Adipocyte (in vitro differentiated cells): ENCODE results near the gene THRB.

Experiments
- DNase-seq: peaks from one replicate; pipeline ENCODE4 v3.0.0-alpha.2; 2015; ENCODE audit warnings: low read depth
- H3K27me3 ChIP-seq: replicated peaks from 2 replicates; pipeline ENCODE4 v1.7.0; 2013; ENCODE audit warnings: mild to moderate bottlenecking, low read length, moderate library complexity; ENCODE audit not compliant: control insufficient read depth, insufficient read depth
- H3K36me3 ChIP-seq: 2 replicates; pipeline ENCODE4 v1.7.0; 2013; ENCODE audit warnings: low read length, mild to moderate bottlenecking, moderate library complexity; ENCODE audit not compliant: control insufficient read depth, insufficient read depth, severe bottlenecking
- H3K4me1 ChIP-seq: 2 replicates; pipeline ENCODE4 v1.7.0; 2013; ENCODE audit warnings: mild to moderate bottlenecking, low read length, moderate library complexity; ENCODE audit not compliant: control insufficient read depth, insufficient read depth
- H3K4me3 ChIP-seq: 2 replicates; pipeline ENCODE4 v1.7.0; 2013; ENCODE audit warnings: mild to moderate bottlenecking, low read length, moderate library complexity
- H3K9ac ChIP-seq: 2 replicates; pipeline ENCODE4 v1.7.0; 2013; ENCODE audit warnings: mild to moderate bottlenecking, low read length, moderate library complexity
- H3K9me3 ChIP-seq: 2 replicates; pipeline ENCODE4 v1.7.0; 2013; ENCODE audit warnings: mild to moderate bottlenecking, low read length, moderate library complexity; ENCODE audit not compliant: control insufficient read depth

Gene THRB

GRCh38 chr3:24523988-24524727 is 29.5 kb upstream of the THRB start:
- DNase-seq = no peak
- Histone ChIP-seq H3K9me3 (no peaks in the 10 kb centered on the region), H3K4me1 (peaks cover 10% of the 10 kb centered on the region), H3K36me3 (no peaks in the 10 kb centered on the region), H3K9ac (no peak overlapping the region), H3K4me3 (no peak overlapping the region), H3K27me3 (peaks cover 8% of the 10 kb centered on the region)

- peaks cover 8% of the 10 kb centered on the region for H3K27me3 ChIP-seq
- no peaks in the 10 kb centered on the region for H3K36me3 ChIP-seq
- no peak overlapping the region for H3K9ac ChIP-seq
- H3K4me3 ChIP-seq = no peak overlapping the region
- H3K9me3 ChIP-seq = no peaks in the 10 kb centered on the region
- DNase-seq = no peak
- peaks cover 10% of the 10 kb centered on the region for H3K4me1 ChIP-seq
Observed at GRCh38 chr3:24523215-24523614, 28.6 kb upstream of the THRB start.

GRCh38 chr3:24522146-24522579 is 27.5 kb upstream of the THRB start:
- Histone ChIP-seq H3K36me3 (no peaks in the 10 kb centered on the region), H3K9me3 (no peaks in the 10 kb centered on the region), H3K4me1 (peaks cover 10% of the 10 kb centered on the region), H3K9ac (peak overlapping the region; percentile 88), H3K4me3 (peak overlapping the region; percentile 82), H3K27me3 (peaks cover 8% of the 10 kb centered on the region)
- no peak for DNase-seq

DNA sequence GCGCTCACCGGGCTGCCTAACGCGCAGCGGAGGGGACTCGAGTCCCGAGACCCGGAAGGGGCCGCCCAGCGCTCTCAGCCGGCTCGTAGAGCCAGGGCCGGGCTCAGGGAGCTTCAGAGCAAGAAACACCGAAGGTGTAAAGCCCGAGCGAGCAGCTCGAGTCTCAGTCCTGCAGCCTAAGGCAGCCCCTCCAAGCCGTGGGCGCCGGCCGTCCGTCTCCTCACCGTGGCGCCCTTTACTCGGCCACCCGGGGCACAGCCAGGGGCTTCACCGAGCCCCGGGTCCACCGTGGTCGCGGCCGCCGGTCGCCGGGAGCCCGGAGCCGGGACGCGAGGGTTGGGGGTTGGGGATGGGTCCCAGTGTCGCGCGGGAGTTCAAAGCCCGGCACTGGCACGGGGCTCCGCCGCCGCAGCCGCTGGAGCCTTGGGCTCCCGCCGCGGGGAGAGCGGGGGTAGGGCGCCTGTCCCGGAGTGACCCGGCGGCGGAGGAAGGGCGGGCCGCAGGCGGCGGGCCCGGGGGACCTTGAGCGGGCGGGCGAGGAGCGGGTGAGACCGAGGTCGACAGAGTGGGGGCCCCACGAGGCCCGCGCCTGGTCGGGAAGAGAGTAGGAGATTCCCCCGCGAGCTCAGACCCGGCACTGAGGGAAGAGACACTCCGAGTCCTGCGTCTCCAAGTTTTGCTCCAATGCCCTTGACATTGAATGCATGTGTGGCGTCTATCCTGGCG is 26.9 kb upstream of the THRB start:
- DNase-seq = peak; percentile 71
- H3K4me3 ChIP-seq = peak overlapping the region; percentile 82
- peak overlapping the region; percentile 88 for H3K9ac ChIP-seq
- H3K9me3 ChIP-seq = no peaks in the 10 kb centered on the region
- H3K27me3 ChIP-seq = peaks cover 8% of the 10 kb centered on the region
- peaks cover 10% of the 10 kb centered on the region for H3K4me1 ChIP-seq
- no peaks in the 10 kb centered on the region for H3K36me3 ChIP-seq

GRCh38 chr3:24520976-24521419 is 26.3 kb upstream of the THRB start:
- peak overlapping the region; percentile 82 for H3K4me3 ChIP-seq
- H3K4me1 ChIP-seq = peaks cover 10% of the 10 kb centered on the region
- peaks cover 8% of the 10 kb centered on the region for H3K27me3 ChIP-seq
- no peaks in the 10 kb centered on the region for H3K9me3 ChIP-seq
- no peak for DNase-seq
- H3K9ac ChIP-seq = peak overlapping the region; percentile 88
- H3K36me3 ChIP-seq = no peaks in the 10 kb centered on the region

GRCh38 chr3:24520101-24520495 is 25.4 kb upstream of the THRB start:
- Histone ChIP-seq H3K9me3 (no peaks in the 10 kb centered on the region), H3K27me3 (peaks cover 8% of the 10 kb centered on the region), H3K9ac (no peak overlapping the region), H3K4me1 (peaks cover 10% of the 10 kb centered on the region), H3K36me3 (no peaks in the 10 kb centered on the region), H3K4me3 (no peak overlapping the region)
- DNase-seq = no peak

GRCh38 chr3:24519368-24520100 is 24.9 kb upstream of the THRB start:
- no peak for DNase-seq
- Histone ChIP-seq H3K9me3 (no peaks in the 10 kb centered on the region), H3K4me1 (peaks cover 10% of the 10 kb centered on the region), H3K4me3 (no peak overlapping the region), H3K9ac (no peak overlapping the region), H3K27me3 (peaks cover 8% of the 10 kb centered on the region), H3K36me3 (no peaks in the 10 kb centered on the region)

GRCh38 chr3:24518990-24519367 is 24.3 kb upstream of the THRB start:
- Histone ChIP-seq H3K9me3 (no peaks in the 10 kb centered on the region), H3K4me3 (no peak overlapping the region), H3K36me3 (no peaks in the 10 kb centered on the region), H3K9ac (no peak overlapping the region), H3K27me3 (peaks cover 8% of the 10 kb centered on the region), H3K4me1 (peaks cover 10% of the 10 kb centered on the region)
- no peak for DNase-seq

GRCh38 chr3:24514119-24514518 is 19.5 kb upstream of the THRB start:
- Histone ChIP-seq H3K9me3 (no peaks in the 10 kb centered on the region), H3K4me3 (no peak overlapping the region), H3K36me3 (no peaks in the 10 kb centered on the region), H3K27me3 (no peaks in the 10 kb centered on the region), H3K4me1 (peaks cover under 1% of the 10 kb centered on the region), H3K9ac (no peak overlapping the region)
- DNase-seq = no peak

DNA sequence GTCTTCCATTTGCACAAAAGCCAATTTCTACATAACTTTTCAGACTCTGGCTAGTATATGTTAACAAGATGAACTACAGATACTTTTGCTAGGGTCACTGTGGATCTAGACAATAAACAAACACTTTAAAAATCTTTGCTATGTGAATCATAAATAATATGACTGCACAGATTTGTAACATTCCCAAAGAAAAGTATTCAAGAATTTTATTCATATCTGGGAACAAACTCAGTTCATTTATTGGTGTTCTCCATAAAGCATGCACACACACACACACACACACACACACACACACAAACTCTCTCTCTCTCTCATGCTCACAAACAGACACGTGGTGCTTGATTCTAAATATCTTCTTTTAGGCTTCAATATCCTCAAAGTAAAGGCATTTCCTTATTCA is 18.8 kb upstream of the THRB start:
- no peaks in the 10 kb centered on the region for H3K27me3 ChIP-seq
- no peaks in the 10 kb centered on the region for H3K9me3 ChIP-seq
- DNase-seq = peak; percentile 69
- peaks cover 7% of the 10 kb centered on the region for H3K4me1 ChIP-seq
- H3K36me3 ChIP-seq = no peaks in the 10 kb centered on the region
- no peak overlapping the region for H3K9ac ChIP-seq
- no peak overlapping the region for H3K4me3 ChIP-seq

- Histone ChIP-seq H3K4me3 (no peak overlapping the region), H3K27me3 (no peaks in the 10 kb centered on the region), H3K36me3 (no peaks in the 10 kb centered on the region), H3K9me3 (no peaks in the 10 kb centered on the region), H3K9ac (no peak overlapping the region), H3K4me1 (peaks cover 14% of the 10 kb centered on the region)
- no peak for DNase-seq
Observed at GRCh38 chr3:24512564-24513197, 18.0 kb upstream of the THRB start.
